Mucosa of rectum (tissue), 2 donors: Measurements from ENCODE around the gene MYO3B.
"Not testable (repeated sequence)": the region's sequence is repeated elsewhere in the genome, so short reads cannot be mapped to it uniquely, and the experiment has no call there.

ENCODE experiments used
- H3K27ac ChIP-seq, 2 donors: one replicate each; pipeline ENCODE4 v1.7.0; 2013; ENCODE audit warnings: inconsistent platforms in 2 of 2, low read depth in 2 of 2, low read length in 2 of 2
- H3K27me3 ChIP-seq, 2 donors: one replicate each; pipeline ENCODE4 v1.7.0; 2013; ENCODE audit warnings: low read length in 2 of 2; ENCODE audit not compliant: control insufficient read depth in 2 of 2, insufficient read depth in 2 of 2
- H3K36me3 ChIP-seq, 2 donors: one replicate each; pipeline ENCODE4 v1.7.0; 2013; ENCODE audit warnings: low read length in 2 of 2; ENCODE audit not compliant: control insufficient read depth in 2 of 2, insufficient read depth in 2 of 2
- H3K4me1 ChIP-seq, 2 donors: one replicate each; pipeline ENCODE4 v1.7.0; 2013; ENCODE audit warnings: low read length in 2 of 2, mild to moderate bottlenecking in 1 of 2; ENCODE audit not compliant: control insufficient read depth in 2 of 2, insufficient read depth in 2 of 2
- H3K4me3 ChIP-seq, 2 donors: one replicate each; pipeline ENCODE4 v1.7.0; 2013; ENCODE audit warnings: low read length in 2 of 2
- H3K9ac ChIP-seq, 2 donors: one replicate each; pipeline ENCODE4 v1.7.0; 2013; ENCODE audit warnings: low read length in 2 of 2, low read depth in 1 of 2, mild to moderate bottlenecking in 1 of 2
- H3K9me3 ChIP-seq, 2 donors: one replicate each; pipeline ENCODE4 v1.7.0; 2013; ENCODE audit warnings: low read length in 2 of 2; ENCODE audit not compliant: control insufficient read depth in 2 of 2
- donor health status: healthy.
- donor health status: Normal muscosa, but diverticular disease.

MYO3B gene

GRCh38 chr2:170265321-170265720 is 87.4 kb downstream of the MYO3B start:
- no peaks in the 10 kb centered on the region for H3K36me3 ChIP-seq
- no peak overlapping the region for H3K9ac ChIP-seq
- no peak overlapping the region for H3K27ac ChIP-seq
- H3K4me1 ChIP-seq: no peaks in the 10 kb centered on the region
- H3K4me3 ChIP-seq: no peak overlapping the region
- H3K27me3 ChIP-seq: no peaks in the 10 kb centered on the region
- peaks cover 0 to 3% of the 10 kb centered on the region in 2 donors for H3K9me3 ChIP-seq

GRCh38 chr2:170266358-170266757 is 88.4 kb downstream of the MYO3B start:
- H3K27me3 ChIP-seq: no peaks in the 10 kb centered on the region
- H3K4me3 ChIP-seq: no peak overlapping the region
- H3K4me1 ChIP-seq: no peaks in the 10 kb centered on the region
- no peak overlapping the region for H3K27ac ChIP-seq
- no peaks in the 10 kb centered on the region for H3K36me3 ChIP-seq
- H3K9me3 ChIP-seq: peaks cover 0 to 3% of the 10 kb centered on the region in 2 donors
- no peak overlapping the region for H3K9ac ChIP-seq

DNA sequence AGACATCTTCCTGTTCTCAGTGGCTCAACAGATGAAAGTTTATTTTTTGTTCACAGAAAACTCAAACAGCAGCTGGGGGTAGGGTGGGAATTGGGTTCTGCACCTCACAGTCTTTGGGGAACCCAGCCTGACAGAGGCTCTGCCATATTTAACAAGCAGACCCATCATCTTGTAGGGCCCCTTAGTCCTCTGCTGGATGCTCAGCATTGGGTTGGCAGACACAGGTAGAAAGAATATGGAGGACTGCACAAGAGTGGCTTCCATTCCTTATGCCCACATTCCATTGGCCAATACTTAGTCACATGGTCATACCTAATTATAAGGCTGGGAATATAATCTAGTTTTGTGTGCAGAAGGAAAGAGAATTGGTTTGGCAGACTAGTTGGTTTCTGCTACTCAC is 89.1 kb downstream of the MYO3B start:
- H3K4me3 ChIP-seq: no peak overlapping the region
- no peak overlapping the region for H3K9ac ChIP-seq
- peaks cover 0 to 3% of the 10 kb centered on the region in 2 donors for H3K9me3 ChIP-seq
- H3K4me1 ChIP-seq: no peaks in the 10 kb centered on the region
- no peak overlapping the region for H3K27ac ChIP-seq
- H3K36me3 ChIP-seq: no peaks in the 10 kb centered on the region
- no peaks in the 10 kb centered on the region for H3K27me3 ChIP-seq

- H3K4me3 ChIP-seq: no peak overlapping the region
- H3K4me1 ChIP-seq: no peaks in the 10 kb centered on the region
- H3K9me3 ChIP-seq: no peaks in the 10 kb centered on the region
- no peaks in the 10 kb centered on the region for H3K36me3 ChIP-seq
- no peak overlapping the region for H3K27ac ChIP-seq
- no peaks in the 10 kb centered on the region for H3K27me3 ChIP-seq
- H3K9ac ChIP-seq: no peak overlapping the region
Measured at GRCh38 chr2:170270278-170270864, 92.4 kb downstream of the MYO3B start.

- Histone ChIP-seq H3K4me1 (no peaks in the 10 kb centered on the region), H3K27me3 (no peaks in the 10 kb centered on the region), H3K36me3 (no peaks in the 10 kb centered on the region), H3K4me3 (no peak overlapping the region), H3K9ac (no peak overlapping the region), H3K9me3 (no peaks in the 10 kb centered on the region), H3K27ac (no peak overlapping the region)
Measured at GRCh38 chr2:170271340-170271739, 93.4 kb downstream of the MYO3B start.

DNA sequence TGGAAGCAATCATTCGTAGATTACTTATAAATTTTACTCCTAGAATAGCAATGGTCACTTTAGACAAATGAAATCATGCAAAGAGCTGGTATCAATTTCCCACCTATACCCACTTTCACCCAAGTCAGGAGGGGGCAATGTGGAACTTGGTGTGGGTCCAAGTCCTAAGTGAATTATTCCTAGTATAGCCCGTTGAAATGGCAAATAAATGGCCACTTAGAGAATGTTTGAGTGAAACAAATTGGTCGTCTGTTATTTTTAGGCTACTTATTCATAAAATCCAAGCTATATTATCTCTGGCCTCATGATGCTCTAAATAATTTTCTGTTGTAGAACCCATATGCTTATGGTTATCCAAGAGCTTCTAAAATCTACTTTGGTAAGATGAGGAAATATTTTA is 98.1 kb downstream of the MYO3B start:
- no peaks in the 10 kb centered on the region for H3K4me1 ChIP-seq
- no peak overlapping the region for H3K9ac ChIP-seq
- H3K27ac ChIP-seq: no peak overlapping the region
- H3K27me3 ChIP-seq: no peaks in the 10 kb centered on the region
- no peaks in the 10 kb centered on the region for H3K9me3 ChIP-seq
- no peak overlapping the region for H3K4me3 ChIP-seq
- no peaks in the 10 kb centered on the region for H3K36me3 ChIP-seq

DNA sequence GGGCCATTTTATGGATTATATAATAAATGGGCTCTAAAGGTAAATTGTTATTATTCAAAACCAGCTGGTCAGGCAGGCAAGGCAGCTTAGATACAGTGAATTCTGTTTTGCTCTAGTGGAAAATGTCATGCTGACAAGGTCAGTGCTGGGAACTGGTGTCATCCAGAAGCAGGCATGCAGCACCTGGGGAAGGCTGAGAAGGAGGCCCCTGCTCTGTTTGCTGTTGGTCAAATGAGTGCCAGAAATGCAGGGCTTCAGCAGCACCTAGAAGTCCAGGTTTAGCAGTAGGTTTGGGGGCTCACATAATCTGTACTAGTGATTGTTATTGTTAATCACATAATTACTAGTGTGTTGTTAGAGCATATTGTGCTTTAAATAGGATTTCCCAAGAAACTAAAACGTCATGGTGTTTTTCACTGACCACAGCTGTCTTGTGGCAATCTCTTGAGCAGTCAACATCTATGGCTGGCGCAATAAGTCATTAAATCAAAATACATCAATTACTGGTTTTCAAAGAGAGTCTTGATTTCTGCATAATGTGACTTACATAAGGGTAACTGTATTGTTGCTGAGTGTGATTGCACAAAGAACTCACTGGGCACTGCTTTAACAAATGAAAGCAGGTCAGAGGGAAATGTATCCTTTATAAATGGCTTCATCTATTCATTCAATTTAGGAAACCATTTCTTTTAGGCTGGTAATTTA is 99.1 kb downstream of the MYO3B start:
- Histone ChIP-seq H3K27ac (no peak overlapping the region), H3K4me1 (no peaks in the 10 kb centered on the region), H3K36me3 (no peaks in the 10 kb centered on the region), H3K9ac (no peak overlapping the region), H3K4me3 (no peak overlapping the region), H3K27me3 (no peaks in the 10 kb centered on the region), H3K9me3 (no peaks in the 10 kb centered on the region)

- no peak overlapping the region for H3K27ac ChIP-seq
- no peaks in the 10 kb centered on the region for H3K36me3 ChIP-seq
- no peaks in the 10 kb centered on the region for H3K4me1 ChIP-seq
- no peak overlapping the region for H3K4me3 ChIP-seq
- no peaks in the 10 kb centered on the region for H3K27me3 ChIP-seq
- no peak overlapping the region for H3K9ac ChIP-seq
- no peaks in the 10 kb centered on the region for H3K9me3 ChIP-seq
Measured at GRCh38 chr2:170277951-170278350, 100.0 kb downstream of the MYO3B start.

DNA sequence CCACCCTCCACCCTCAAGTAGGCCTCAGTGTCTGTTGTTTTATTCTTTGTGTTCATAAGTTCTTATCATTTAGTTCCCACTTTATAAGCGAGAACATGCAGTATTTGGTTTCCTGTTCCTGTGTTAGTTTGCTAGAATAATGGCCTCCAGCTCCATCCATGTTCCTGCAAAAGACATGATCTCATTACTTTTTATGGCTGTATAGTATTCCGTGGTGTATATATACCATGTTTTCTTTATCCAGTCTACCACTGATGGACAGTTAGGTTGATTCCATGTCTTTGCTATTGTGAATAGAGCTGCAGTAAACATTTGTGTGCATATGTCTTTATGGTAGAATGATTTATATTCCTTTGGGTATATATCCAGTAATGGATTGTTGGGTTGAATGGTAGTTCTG is 101.7 kb downstream of the MYO3B start:
- H3K9me3 ChIP-seq, H3K27me3 ChIP-seq, H3K27ac ChIP-seq, H3K9ac ChIP-seq, H3K36me3 ChIP-seq, H3K4me3 ChIP-seq, H3K4me1 ChIP-seq: not testable (repeated sequence)

DNA sequence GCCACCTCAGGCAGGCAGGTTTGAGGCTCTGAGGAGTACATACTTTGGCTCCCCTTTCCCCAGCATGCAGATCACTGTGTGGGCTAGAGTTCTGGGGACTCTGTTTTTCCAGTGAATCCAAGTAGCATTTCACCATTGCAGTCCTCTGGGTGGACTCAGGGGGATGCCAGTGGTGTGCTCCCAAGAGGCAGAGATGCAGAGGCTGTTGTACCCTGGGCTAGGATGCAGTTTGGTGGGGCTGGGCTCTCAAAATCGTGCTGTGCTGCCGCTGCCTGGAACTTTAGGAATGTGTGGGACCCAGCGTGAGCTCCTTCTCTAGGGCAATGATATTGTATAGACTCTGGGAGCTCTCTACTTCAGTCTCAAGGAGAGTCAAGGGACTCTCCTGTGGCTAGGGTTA is 104.9 kb downstream of the MYO3B start:
- no peaks in the 10 kb centered on the region for H3K4me1 ChIP-seq

More for the DNA sequence above, 104.9 kb downstream of the MYO3B start:
- Histone ChIP-seq H3K27me3 (no peaks in the 10 kb centered on the region), H3K9ac (no peak overlapping the region), H3K4me3 (no peak overlapping the region), H3K36me3 (no peaks in the 10 kb centered on the region), H3K27ac (no peak overlapping the region), H3K9me3 (no peaks in the 10 kb centered on the region)
